ENCODE results near the gene EPS8L2. TPM values are rescaled to one million over a fixed set of nuclear protein-coding genes. Genes with fewer than 3 reads are reported as not detected.

EPS8L2 gene
- total RNA-seq, 1 donor from 2014 or later, result 2.2 TPM

- H3K36me3 ChIP-seq, result no peaks in the 10 kb centered on the region
- DNase-seq, result no peak
- peaks cover 31% of the 10 kb centered on the region for H3K4me1 ChIP-seq
- H3K27me3 ChIP-seq (ENCODE audit: low read depth), result peaks cover 83% of the 10 kb centered on the region
- H3K27ac ChIP-seq (replicated peaks), result no peak overlapping the region
- H3K9me3 ChIP-seq (replicated peaks), result no peaks in the 10 kb centered on the region
- intact Hi-C loops (cut with micrococcal nuclease), result loop anchor here (10.0 kb wide), 1 partner anchor 62 kb away; no protein-coding TSS in a partner anchor
- TF ChIP-seq CTCF (IDR thresholded peaks at IDR 0.05; ENCODE audit: borderline replicate concordance), result no peak
- peak overlapping the region; percentile 53 for H3K4me3 ChIP-seq
These were observed 20.5 kb downstream of the EPS8L2 start for GRCh38 chr11:726278-727220.

GRCh38 chr11:727281-727701, 21.3 kb downstream of the EPS8L2 start:
- H3K27ac ChIP-seq (replicated peaks), result peak overlapping the region; percentile 16
- H3K9me3 ChIP-seq (replicated peaks), result no peaks in the 10 kb centered on the region
- TF ChIP-seq CTCF (IDR thresholded peaks at IDR 0.05; ENCODE audit: borderline replicate concordance), result no peak
- intact Hi-C loops (cut with micrococcal nuclease), result loop anchor here (10.0 kb wide), 1 partner anchor 62 kb away; no protein-coding TSS in a partner anchor
- no peak overlapping the region for H3K4me3 ChIP-seq
- DNase-seq, result no peak
- H3K36me3 ChIP-seq, result no peaks in the 10 kb centered on the region
- H3K4me1 ChIP-seq, result peaks cover 26% of the 10 kb centered on the region
- H3K27me3 ChIP-seq (ENCODE audit: low read depth), result peaks cover 77% of the 10 kb centered on the region

- Histone ChIP-seq H3K9me3 (replicated peaks) (no peaks in the 10 kb centered on the region), H3K27ac (replicated peaks) (peak overlapping the region; percentile 27), H3K4me1 (peaks cover 26% of the 10 kb centered on the region), H3K4me3 (no peak overlapping the region), H3K36me3 (no peaks in the 10 kb centered on the region), H3K27me3 (ENCODE audit: low read depth) (peaks cover 77% of the 10 kb centered on the region)
- intact Hi-C loops (cut with micrococcal nuclease), result loop anchor here (10.0 kb wide), 1 partner anchor 63 kb away; no protein-coding TSS in a partner anchor
- peak; percentile 95 for TF ChIP-seq CTCF (IDR thresholded peaks at IDR 0.05; ENCODE audit: borderline replicate concordance)
- DNase-seq, result peak; percentile 78
These were observed 22.1 kb downstream of the EPS8L2 start for GRCh38 chr11:727859-728748.

GRCh38 chr11:728901-729491, 23.0 kb downstream of the EPS8L2 start:
- H3K36me3 ChIP-seq, result no peaks in the 10 kb centered on the region
- H3K4me3 ChIP-seq, result no peak overlapping the region
- H3K4me1 ChIP-seq, result peaks cover 26% of the 10 kb centered on the region
- DNase-seq, result no peak
- TF ChIP-seq CTCF (IDR thresholded peaks at IDR 0.05; ENCODE audit: borderline replicate concordance), result no peak
- no peak overlapping the region for H3K27ac ChIP-seq (replicated peaks)
- intact Hi-C loops (cut with micrococcal nuclease), result loop anchor here (10.0 kb wide), 1 partner anchor 64 kb away; no protein-coding TSS in a partner anchor
- peaks cover 71% of the 10 kb centered on the region for H3K27me3 ChIP-seq (ENCODE audit: low read depth)
- no peaks in the 10 kb centered on the region for H3K9me3 ChIP-seq (replicated peaks)

All from left ventricle myocardium inferior (tissue), 1 donor.